ENCODE results near the gene TUFT1. TPM values are rescaled to one million over a fixed set of nuclear protein-coding genes. Genes with fewer than 3 reads are reported as not detected.

The TUFT1 gene
- total and polyA plus RNA-seq, 2 of the 4 experiments (the other 2 are of a cell fraction): 21.2 to 30.3 TPM

- WGBS, 2 experiments (ENCODE audit: extremely low coverage in 2 of 2, insufficient read length in 1 of 2): 17% methylated on average over 5 of the region's 9 CpGs; no CpG with 5 or more reads in 1 of the 2 experiments
- Histone ChIP-seq H3K79me1 (ENCODE audit: low read depth in 1 of 2, low read length in 2 of 2) (peaks cover 8 to 32% of the 10 kb centered on the region in 2 experiments; a peak in 3 of 4 replicates), H3K56ac (ENCODE audit: extremely low read depth, insufficient read depth, low read length) (peak overlapping the region; percentile 65; the same call in 1 of the 2 replicates), H4K20me1 (ENCODE audit: insufficient read depth, low read length) (peaks cover 4% of the 10 kb centered on the region; the same call in 1 of the 2 replicates), H3K14ac (replicated peaks; ENCODE audit: low read depth, low read length) (peak overlapping the region; percentile 95), H2BK15ac (ENCODE audit: low read depth, low read length) (peak overlapping the region; percentile 89; the same call in 2 of the 3 replicates), H3K4me3 (ENCODE audit: insufficient read depth, low read depth, low read length) (no peak overlapping the region), H3K23ac (ENCODE audit: low read depth, low read length) (peak overlapping the region; percentile 88), H3K4ac (ENCODE audit: low read depth, low read length) (peak overlapping the region; percentile 93), H3K9ac (ENCODE audit: low read depth, low read length) (no peak overlapping the region), H3K18ac (ENCODE audit: low read depth, low read length) (peak overlapping the region; percentile 69), H3K36me3 (ENCODE audit: control insufficient read depth, insufficient read depth, low read length) (no peaks in the 10 kb centered on the region), H2AK5ac (ENCODE audit: low read depth, low read length) (peak overlapping the region; percentile 99), H3K27ac (ENCODE audit: insufficient read depth, low read length) (peak overlapping the region; percentile 42), H3K4me1 (ENCODE audit: control insufficient read depth, insufficient read depth, low read length) (peaks cover 25% of the 10 kb centered on the region), H2AK9ac (replicated peaks; ENCODE audit: low read depth, low read length, poor library complexity) (peak overlapping the region; percentile 81), H2BK20ac (ENCODE audit: low read depth, low read length) (peak overlapping the region; percentile 97), H2AFZ (replicated peaks; ENCODE audit: low read length, poor library complexity) (peak overlapping the region; percentile 81), H3K27me3 (ENCODE audit: control insufficient read depth, insufficient read depth, low read length) (no peaks in the 10 kb centered on the region), H3K9me1 (ENCODE audit: insufficient read depth, low read length) (peaks cover 25% of the 10 kb centered on the region), H2BK120ac (ENCODE audit: low read depth, low read length) (peak overlapping the region; percentile 96), H4K8ac (ENCODE audit: low read depth in 2 of 2, low read length in 2 of 2) (peak overlapping the region; percentile 60 to 94), H3K9me3 (ENCODE audit: control insufficient read depth, insufficient read depth, low read length) (no peaks in the 10 kb centered on the region), H2BK5ac (ENCODE audit: low read depth, low read length, poor library complexity, severe bottlenecking) (peak overlapping the region; percentile 82), H4K91ac (ENCODE audit: insufficient read depth, low read depth, low read length) (peak overlapping the region; percentile 93), H4K5ac (ENCODE audit: low read depth, low read length) (peak overlapping the region; percentile 0; the same call in 1 of the 2 replicates), H3K4me2 (ENCODE audit: low read depth, low read length) (no peak overlapping the region)
- peak; percentile 54 for ATAC-seq (ENCODE audit: low read depth)
- CTCF ChIA-PET: interaction anchor here (0.9 kb wide), 1 partner anchor 198 kb away, joined by 3 read pairs; no protein-coding TSS in a partner anchor
- dilution Hi-C loops (cut with HindIII; ENCODE audit: low sequenced_read_pairs, unreplicated experiment): no loop called here
- intact Hi-C loops (cut with micrococcal nuclease): no loop called here
- POLR2A ChIA-PET (ENCODE audit: unreplicated experiment): interaction anchor here (0.6 kb wide), 1 partner anchor 566 kb away, joined by 3 read pairs; no protein-coding TSS in a partner anchor
- in situ Hi-C loops (cut with MboI; ENCODE audit: low sequenced_read_pairs): loop anchor here (10.0 kb wide), 1 partner anchor 198 kb away; no protein-coding TSS in a partner anchor
- no TSS peak for BruUV-seq (replicated peaks)
- no peak for TF ChIP-seq RFX5 (IDR thresholded peaks at IDR 0.05; ENCODE audit: low read depth, low read length)
- TF ChIP-seq MXI1 (IDR thresholded peaks at IDR 0.05; ENCODE audit: borderline replicate concordance, low read depth, low read length): no peak
- no peak for TF ChIP-seq CHD1 (IDR thresholded peaks at IDR 0.05; ENCODE audit: low read depth, low read length)
- TF ChIP-seq BHLHE40 (IDR thresholded peaks at IDR 0.05; ENCODE audit: low read depth, low read length): no peak
- peak; percentile 46; the same call in 1 of the 2 replicates for TF ChIP-seq NFE2L2 (IDR thresholded peaks at IDR 0.05; ENCODE audit: low read depth, low read length)
- no peak for TF ChIP-seq RAD21 (IDR thresholded peaks at IDR 0.05; ENCODE audit: low read length)
- TF ChIP-seq ELK1 (IDR thresholded peaks at IDR 0.05; ENCODE audit: borderline replicate concordance, low read depth, low read length): no peak
- no peak for TF ChIP-seq SMC3 (IDR thresholded peaks at IDR 0.05; ENCODE audit: low read depth, low read length)
- TF ChIP-seq CEBPB (IDR thresholded peaks at IDR 0.05; ENCODE audit: low read depth, low read length): peak; percentile 99
- TF ChIP-seq MAFK (IDR thresholded peaks at IDR 0.05; ENCODE audit: low read depth, low read length): peak; percentile 92
- TF ChIP-seq, protein P1, sequence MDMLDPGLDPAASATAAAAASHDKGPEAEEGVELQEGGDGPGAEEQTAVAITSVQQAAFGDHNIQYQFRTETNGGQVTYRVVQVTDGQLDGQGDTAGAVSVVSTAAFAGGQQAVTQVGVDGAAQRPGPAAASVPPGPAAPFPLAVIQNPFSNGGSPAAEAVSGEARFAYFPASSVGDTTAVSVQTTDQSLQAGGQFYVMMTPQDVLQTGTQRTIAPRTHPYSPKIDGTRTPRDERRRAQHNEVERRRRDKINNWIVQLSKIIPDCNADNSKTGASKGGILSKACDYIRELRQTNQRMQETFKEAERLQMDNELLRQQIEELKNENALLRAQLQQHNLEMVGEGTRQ (IDR thresholded peaks at IDR 0.05; ENCODE audit: low read depth, low read length): peak; percentile 34; the same call in 1 of the 2 replicates
- peak; percentile 82 for TF ChIP-seq FOS (IDR thresholded peaks at IDR 0.05; ENCODE audit: low read depth, low read length)
- TF ChIP-seq MAZ (IDR thresholded peaks at IDR 0.05; ENCODE audit: borderline replicate concordance, low read depth, low read length): no peak
- DNase-seq: peak; percentile 99
Measured at GRCh38 chr1:151537112-151537511, 3.0 kb upstream of the TUFT1 start.
